Pancreas (tissue), 10 donors: ENCODE data around the gene GPR160. TPM values are rescaled to one million over a fixed set of nuclear protein-coding genes. Genes with fewer than 3 reads are reported as not detected.
"Not testable (repeated sequence)": the region's sequence is repeated elsewhere in the genome, so short reads cannot be mapped to it uniquely, and the experiment has no call there.

Experiments
- ATAC-seq, 4 donors: fragments of 200-7000 bp; cut with Tn5 transposase; one replicate each; pipeline versions ENCODE4 v1.8.0 to v1.9.1; 2020; ENCODE audit warnings: mild to moderate bottlenecking in 4 of 4, moderate library complexity in 4 of 4
- DNase-seq, 6 donors: peaks; one replicate each; pipeline ENCODE4 v3.0.0-alpha.2; 2020
- FAIRE-seq: peaks from 2 replicates; lab custom pipeline; 2012; peaks lifted over from hg19 to GRCh38; lab: Jason Lieb, UNC
- H3K27ac ChIP-seq, 4 donors: fragments of 200-600 bp; sonication (generic); 1 replicate in 3 of 4; 2 replicates in 1 of 4; pipeline versions ENCODE4 v1.5.0 to v1.8.0; 2020
- H3K27me3 ChIP-seq, 4 donors: fragments of 200-600 bp; one replicate each; pipeline ENCODE4 v1.8.0; 2021
- H3K36me3 ChIP-seq, 3 donors: fragments of 200-600 bp; sonication (generic) in 1 of 3; one replicate each; pipeline versions ENCODE4 v1.5.0 to v1.8.0; 2020 to 2021
- H3K4me1 ChIP-seq, 3 donors: fragments of 200-600 bp; one replicate each; pipeline ENCODE4 v1.8.0; 2021
- H3K4me3 ChIP-seq, 4 donors: fragments of 200-600 bp; sonication (generic) in 2 of 4; one replicate each; pipeline versions ENCODE4 v1.5.0 to v1.8.0; 2020 to 2021
- H3K9me3 ChIP-seq, 4 donors: fragments of 200-600 bp; one replicate each; pipeline ENCODE4 v1.8.0; 2021
- WGBS, 2 donors: extraction: QIAGEN DNeasy Blood & Tissue Kit; methylation state at CpG; one replicate each; pipeline ENCODE4 v1.1.7; 2013; 5-methylcytosine and 5-hydroxymethylcytosine counted together
- intact Hi-C, 3 donors: fragments of 100-400 bp; cut with DNase I; formaldehyde crosslinking; loops; one replicate each; pipeline versions ENCODE4 v1.11.1 to v1.14.2; 2022
- polyA plus RNA-seq, 2 donors: library from polyadenylated mRNA; stranded (reverse); fragments of 200-250 nt; gene quantifications; one replicate each; pipeline ENCODE4 v1.2.3, GENCODE V29; 2013
- total RNA-seq, 6 donors: library from RNA; stranded (reverse); fragmentation: NEBNext Ultra II Directional in 4 of 6; extraction: Animal tissue kit (Norgen Biotek cat#: 25700) in 4 of 6; gene quantifications; one replicate each; pipeline versions ENCODE4 v1.2.1 to v1.2.4, GENCODE V29; 2021 to 2023
- TF ChIP-seq, protein P1 (sequence below), 4 donors: fragments of 200-600 bp; sonication (generic) in 3 of 4; IDR thresholded peaks; one replicate each; pipeline versions ENCODE4 v1.5.0 to v1.8.0; 2021; ENCODE audit warnings: antibody characterized with exemption in 4 of 4
- donor health status: healthy with polysubstance abuse.
- donor health status: DM: no; HTN: no; CAD: no; lungs with moderate emphysema.
- donor health status: DM: no; HTN: no; CAD: no.
- donor health status: control.
- donor health status: control.
- donor health status: Bipolar disorder and iron deficiency.
- donor health status: DM: yes; HTN: yes; CAD: no.
- donor health status: DM: no; HTN: no; CAD: no.
- donor health status: DM: no; HTN: no; CAD: no.
- donor health status: DM: yes; HTN: yes; CAD: no.

Gene GPR160
- total and polyA plus RNA-seq, 8 donors = 4.4 to 12.7 (median 8.5) TPM

DNA sequence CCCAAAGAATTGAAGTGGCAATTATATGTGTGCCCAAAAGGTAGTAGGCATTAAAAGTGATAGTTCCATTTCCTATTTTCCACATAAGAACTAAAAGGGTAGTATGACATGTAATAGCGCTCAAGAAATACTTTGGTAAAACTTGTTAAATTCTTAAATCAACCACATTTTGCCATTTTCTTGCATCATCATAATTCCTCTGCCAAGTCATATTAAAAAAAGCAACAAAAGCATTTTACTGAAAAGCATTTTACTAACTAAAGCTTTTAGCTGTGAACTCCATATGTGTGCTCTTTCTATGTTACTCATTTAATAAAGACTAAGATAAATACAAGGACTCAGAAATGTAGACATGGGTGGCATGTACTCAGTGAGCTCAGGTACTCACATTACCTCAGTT is 70.1 kb downstream of the GPR160 start:
- DNase-seq = no peak
- Histone ChIP-seq H3K36me3 (peaks cover 0 to 17% (median 2%) of the 10 kb centered on the region in 3 donors), H3K27me3 (no peaks in the 10 kb centered on the region), H3K9me3 (no peaks in the 10 kb centered on the region), H3K27ac (no peak overlapping the region), H3K4me3 (no peak overlapping the region), H3K4me1 (no peaks in the 10 kb centered on the region)
- TF ChIP-seq, protein P1, sequence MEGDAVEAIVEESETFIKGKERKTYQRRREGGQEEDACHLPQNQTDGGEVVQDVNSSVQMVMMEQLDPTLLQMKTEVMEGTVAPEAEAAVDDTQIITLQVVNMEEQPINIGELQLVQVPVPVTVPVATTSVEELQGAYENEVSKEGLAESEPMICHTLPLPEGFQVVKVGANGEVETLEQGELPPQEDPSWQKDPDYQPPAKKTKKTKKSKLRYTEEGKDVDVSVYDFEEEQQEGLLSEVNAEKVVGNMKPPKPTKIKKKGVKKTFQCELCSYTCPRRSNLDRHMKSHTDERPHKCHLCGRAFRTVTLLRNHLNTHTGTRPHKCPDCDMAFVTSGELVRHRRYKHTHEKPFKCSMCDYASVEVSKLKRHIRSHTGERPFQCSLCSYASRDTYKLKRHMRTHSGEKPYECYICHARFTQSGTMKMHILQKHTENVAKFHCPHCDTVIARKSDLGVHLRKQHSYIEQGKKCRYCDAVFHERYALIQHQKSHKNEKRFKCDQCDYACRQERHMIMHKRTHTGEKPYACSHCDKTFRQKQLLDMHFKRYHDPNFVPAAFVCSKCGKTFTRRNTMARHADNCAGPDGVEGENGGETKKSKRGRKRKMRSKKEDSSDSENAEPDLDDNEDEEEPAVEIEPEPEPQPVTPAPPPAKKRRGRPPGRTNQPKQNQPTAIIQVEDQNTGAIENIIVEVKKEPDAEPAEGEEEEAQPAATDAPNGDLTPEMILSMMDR (IDR thresholded peaks at IDR 0.05) = no peak
- no peak for FAIRE-seq
- 95 to 97% methylated on average over 1 of the region's 1 CpG for WGBS, 2 donors
- intact Hi-C loops = no loop called here
- ATAC-seq = no peak

DNA sequence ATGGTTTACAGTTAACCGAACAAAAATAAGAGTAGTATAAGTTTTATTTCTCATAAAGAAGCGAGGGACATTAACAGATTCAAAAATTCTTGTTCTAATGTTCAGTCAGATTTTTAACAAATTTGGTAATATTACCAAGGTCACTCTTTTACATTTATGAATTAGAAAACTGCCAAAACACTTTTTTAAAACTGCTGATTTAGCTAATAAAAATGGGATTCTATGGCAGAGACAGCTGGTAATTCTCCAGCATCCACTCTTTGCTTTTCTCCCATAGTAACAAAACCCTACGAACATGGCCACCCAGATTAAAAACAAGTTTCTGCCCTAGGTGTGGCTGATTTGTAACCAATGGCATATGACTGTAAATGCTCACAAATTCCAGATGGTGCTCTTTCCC is 71.2 kb downstream of the GPR160 start:
- peaks cover 0 to 27% (median 5%) of the 10 kb centered on the region in 3 donors for H3K36me3 ChIP-seq
- H3K4me1 ChIP-seq = no peaks in the 10 kb centered on the region
- intact Hi-C loops = no loop called here
- 94% methylated on average over 3 of the region's 3 CpGs for WGBS, 2 donors
- TF ChIP-seq, protein P1 (IDR thresholded peaks at IDR 0.05) = no peak
- no peaks in the 10 kb centered on the region for H3K9me3 ChIP-seq
- H3K27me3 ChIP-seq = no peaks in the 10 kb centered on the region
- no peak overlapping the region for H3K4me3 ChIP-seq
- DNase-seq = no peak
- FAIRE-seq = no peak
- H3K27ac ChIP-seq = no peak overlapping the region
- no peak for ATAC-seq

DNA sequence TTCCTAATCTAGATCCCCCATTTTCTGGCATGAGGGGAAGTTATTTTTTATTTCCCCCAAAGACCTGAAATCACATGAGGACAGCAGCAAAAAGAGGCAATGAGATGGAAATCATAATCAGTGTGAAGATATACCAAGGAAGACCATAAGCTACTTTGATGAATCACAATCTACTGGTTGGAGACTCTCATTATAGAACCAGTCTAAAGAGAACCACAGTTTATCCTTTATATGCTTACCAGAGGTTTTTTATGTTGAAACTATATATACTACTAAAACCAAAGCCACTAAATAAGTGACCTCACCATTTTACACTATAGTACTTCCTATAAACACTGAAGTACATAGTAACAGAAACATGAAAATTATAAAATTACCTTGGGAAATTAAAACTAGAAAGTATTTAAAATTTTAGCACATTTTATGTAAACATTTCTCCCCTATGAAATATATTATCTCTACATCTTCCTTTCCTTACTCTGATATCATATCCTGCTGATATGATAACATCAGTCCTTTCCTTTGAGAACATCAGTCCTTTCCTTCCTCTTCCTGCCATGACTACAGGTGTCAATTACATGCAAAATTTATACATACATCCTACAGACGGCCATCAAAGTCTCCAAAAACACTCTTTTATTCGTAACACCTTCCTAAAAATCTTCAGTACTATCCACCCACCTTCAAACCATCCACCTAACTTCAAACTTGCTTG is 71.9 kb downstream of the GPR160 start:
- no peaks in the 10 kb centered on the region for H3K4me1 ChIP-seq
- no peaks in the 10 kb centered on the region for H3K27me3 ChIP-seq
- H3K9me3 ChIP-seq = no peaks in the 10 kb centered on the region
- intact Hi-C loops = no loop called here
- H3K36me3 ChIP-seq = peaks cover 0 to 33% (median 5%) of the 10 kb centered on the region in 3 donors
- FAIRE-seq = no peak
- no peak for DNase-seq
- 89 to 91% methylated on average over 2 of the region's 2 CpGs for WGBS, 2 donors
- TF ChIP-seq, protein P1 (IDR thresholded peaks at IDR 0.05) = no peak
- ATAC-seq = no peak
- no peak overlapping the region for H3K4me3 ChIP-seq
- no peak overlapping the region for H3K27ac ChIP-seq

DNA sequence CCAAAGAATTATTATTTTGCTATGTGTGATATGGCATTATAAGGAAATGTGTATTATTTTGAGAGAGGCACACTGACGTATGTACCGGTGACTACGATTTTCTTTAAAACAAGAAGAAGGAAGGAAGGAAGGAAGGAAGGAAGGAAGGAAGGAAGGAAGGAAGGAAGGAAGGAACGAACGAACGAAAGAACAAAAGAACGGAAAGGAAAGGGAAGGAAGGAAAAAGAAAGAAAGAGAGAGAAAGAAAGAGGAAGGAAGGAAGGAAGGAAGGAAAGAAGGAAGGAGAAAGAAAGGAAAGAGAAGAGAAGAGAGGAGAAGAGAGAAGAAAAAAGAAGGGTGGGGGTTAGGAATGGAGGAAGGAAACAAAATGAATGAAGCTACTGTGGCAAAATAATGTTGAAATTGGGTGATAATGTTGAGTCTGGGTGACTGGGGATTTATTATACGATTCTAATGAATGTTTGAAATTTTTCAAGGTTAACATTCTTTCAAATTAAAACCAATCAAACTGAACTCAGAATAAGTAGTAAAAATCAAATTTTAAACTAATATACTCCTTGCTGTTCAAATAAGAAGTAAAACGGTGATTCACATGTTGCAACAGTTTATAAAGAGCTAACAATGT is 73.5 kb downstream of the GPR160 start:
- no peak for FAIRE-seq
- Histone ChIP-seq H3K27me3 (no peaks in the 10 kb centered on the region), H3K36me3 (peaks cover 0 to 30% (median 9%) of the 10 kb centered on the region in 3 donors), H3K27ac (no peak overlapping the region), H3K4me3 (no peak overlapping the region), H3K9me3 (no peaks in the 10 kb centered on the region), H3K4me1 (no peaks in the 10 kb centered on the region)
- WGBS, 2 donors = 84 to 86% methylated on average over 9 of the region's 9 CpGs
- no peak for ATAC-seq
- TF ChIP-seq, protein P1 (IDR thresholded peaks at IDR 0.05) = no peak
- DNase-seq = no peak
- intact Hi-C loops = no loop called here

DNA sequence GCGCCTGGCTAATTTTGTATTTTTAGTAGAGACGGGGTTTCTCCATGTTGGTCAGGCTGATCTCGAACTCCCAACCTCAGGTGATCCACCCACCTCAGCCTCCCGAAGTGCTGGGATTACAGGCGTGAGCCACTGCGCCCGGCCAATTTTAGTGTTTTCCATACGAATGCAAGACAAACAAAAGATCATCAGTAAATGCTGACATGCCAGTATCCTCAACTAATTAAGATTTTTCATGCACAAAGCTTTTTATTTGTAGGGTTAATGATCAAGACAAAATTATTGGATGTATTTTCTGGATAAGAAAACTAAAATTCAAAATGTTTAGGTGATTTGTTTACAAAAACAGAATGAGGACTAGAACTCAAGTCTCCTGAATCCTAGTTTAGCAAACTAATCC is 76.4 kb downstream of the GPR160 start:
- H3K9me3 ChIP-seq, intact Hi-C loops, H3K27me3 ChIP-seq, H3K4me1 ChIP-seq, H3K27ac ChIP-seq, FAIRE-seq, ATAC-seq, DNase-seq, H3K4me3 ChIP-seq: not testable (repeated sequence)
- H3K36me3 ChIP-seq = peaks cover 0 to 44% (median 22%) of the 10 kb centered on the region in 3 donors
- 85 to 98% methylated on average over 8 of the region's 8 CpGs for WGBS, 2 donors
